GM23248 (cell line): Measurements from ENCODE around the gene GPR83. TPM values are rescaled to one million over a fixed set of nuclear protein-coding genes. Genes with fewer than 3 reads are reported as not detected.

Experiments used
- DNase-seq: peaks from one replicate; pipeline ENCODE4 v3.0.0-alpha.2; 2015
- H2AFZ ChIP-seq: fragments of 200-600 bp; sonication (generic); 2 replicates; pipeline ENCODE4 v1.6.1; 2016; ENCODE audit warnings: antibody characterized with exemption
- H3F3A ChIP-seq: fragments of 200-600 bp; sonication (generic); 2 replicates; pipeline ENCODE4 v1.6.1; 2016; ENCODE audit warnings: mild to moderate bottlenecking, antibody characterized with exemption, mixed run types; ENCODE audit not compliant: insufficient read depth
- H3K27ac ChIP-seq: fragments of 200-600 bp; sonication (generic); 2 replicates; pipeline ENCODE4 v1.5.1; 2016; ENCODE audit warnings: mild to moderate bottlenecking
- H3K27me3 ChIP-seq: fragments of 200-600 bp; sonication (generic); replicated peaks from 2 replicates; pipeline ENCODE4 v1.6.1; 2016; ENCODE audit warnings: mild to moderate bottlenecking; ENCODE audit not compliant: insufficient read depth
- H3K36me3 ChIP-seq: fragments of 200-600 bp; sonication (generic); 2 replicates; pipeline ENCODE4 v1.6.1; 2016; ENCODE audit warnings: low read depth, mild to moderate bottlenecking
- H3K4me1 ChIP-seq: fragments of 200-600 bp; sonication (generic); 2 replicates; pipeline ENCODE4 v1.6.1; 2016; ENCODE audit warnings: mild to moderate bottlenecking; ENCODE audit not compliant: insufficient read depth
- H3K4me2 ChIP-seq: fragments of 200-600 bp; sonication (generic); one replicate; pipeline ENCODE4 v1.6.1; 2016; ENCODE audit warnings: mild to moderate bottlenecking; ENCODE audit not compliant: unreplicated experiment
- H3K4me3 ChIP-seq: fragments of 200-600 bp; sonication (generic); 2 replicates; pipeline ENCODE4 v1.5.1; 2016; ENCODE audit warnings: mild to moderate bottlenecking
- H3K79me2 ChIP-seq: fragments of 200-600 bp; sonication (generic); 2 replicates; pipeline ENCODE4 v1.6.1; 2016; ENCODE audit warnings: mild to moderate bottlenecking; ENCODE audit not compliant: insufficient read depth
- H3K9ac ChIP-seq: fragments of 200-600 bp; sonication (generic); 2 replicates; pipeline ENCODE4 v1.6.1; 2016; ENCODE audit warnings: mild to moderate bottlenecking
- H3K9me2 ChIP-seq: fragments of 200-600 bp; sonication (generic); 2 replicates; pipeline ENCODE4 v1.6.1; 2016; ENCODE audit warnings: mixed run types, mild to moderate bottlenecking, moderate library complexity; ENCODE audit not compliant: insufficient read depth
- H3K9me3 ChIP-seq: fragments of 200-600 bp; sonication (generic); one replicate; pipeline ENCODE4 v1.6.1; 2017; ENCODE audit warnings: low read depth
- H4K20me1 ChIP-seq: fragments of 200-600 bp; sonication (generic); 2 replicates; pipeline ENCODE4 v1.6.0; 2016; ENCODE audit not compliant: insufficient read depth
- EZH2 ChIP-seq: fragments of 200-600 bp; sonication (generic); IDR thresholded peaks from 2 replicates; pipeline ENCODE4 v1.6.1; 2018; ENCODE audit warnings: antibody characterized with exemption, mild to moderate bottlenecking; ENCODE audit not compliant: insufficient read depth, poor library complexity, severe bottlenecking
- EZH2phosphoT487 ChIP-seq: fragments of 200-600 bp; sonication (generic); IDR thresholded peaks from 2 replicates; pipeline ENCODE4 v1.6.1; 2018; ENCODE audit warnings: antibody characterized with exemption, moderate library complexity, mild to moderate bottlenecking, low read depth; ENCODE audit not compliant: insufficient read depth
- WGBS, 2 experiments: methylation state at CpG; one replicate each; pipeline ENCODE4 v1.1.6; 2015 to 2017; ENCODE audit warnings: low lambda C conversion rate in 2 of 2, low coverage in 1 of 2; ENCODE audit errors: missing lambda C conversion rate in 2 of 2; 5-methylcytosine and 5-hydroxymethylcytosine counted together
- in situ Hi-C: fragments of 300-500 bp; cut with MboI; formaldehyde crosslinking; loops from 2 replicates; pipeline ENCODE4 v1.15.0; 2020
- polyA plus RNA-seq: library from polyadenylated mRNA; unstranded; fragments of >200 nt; fragmentation: Nextera tagmentation; extraction: Ambion mirVana; gene quantifications from 2 replicates; pipeline ENCODE4 v1.2.1, GENCODE V29; 2016
- total RNA-seq: library from RNA; depleted of rRNA; stranded (reverse); fragments of >200 nt; shearing (Covaris generic); gene quantifications from 2 replicates; pipeline ENCODE4 v1.2.3, GENCODE V29; 2014

The GPR83 gene
- total and polyA plus RNA-seq, 2 experiments from 2014 or later = not detected

GRCh38 chr11:94342250-94342649, 59.0 kb downstream of the GPR83 start:
- TF ChIP-seq EZH2 (no peak), EZH2phosphoT487 (no peak)
- peaks cover 19% of the 10 kb centered on the region for H3K27me3 ChIP-seq
- no peaks in the 10 kb centered on the region for H3K4me1 ChIP-seq
- DNase-seq = no peak
- no peaks in the 10 kb centered on the region for H3K9me3 ChIP-seq
- H3K79me2 ChIP-seq = no peaks in the 10 kb centered on the region
- H3K9ac ChIP-seq = no peak overlapping the region
- H4K20me1 ChIP-seq = no peaks in the 10 kb centered on the region
- no peak overlapping the region for H3K4me3 ChIP-seq
- no peak overlapping the region for H2AFZ ChIP-seq
- no peak overlapping the region for H3K4me2 ChIP-seq
- in situ Hi-C loops = no loop called here
- no peaks in the 10 kb centered on the region for H3F3A ChIP-seq
- no peaks in the 10 kb centered on the region for H3K9me2 ChIP-seq
- no peak overlapping the region for H3K27ac ChIP-seq
- WGBS, 2 experiments = 41 to 50% methylated on average over 3 of the region's 3 CpGs
- H3K36me3 ChIP-seq = no peaks in the 10 kb centered on the region

GRCh38 chr11:94338651-94339050, 62.6 kb downstream of the GPR83 start:
- no peak overlapping the region for H3K4me3 ChIP-seq
- H2AFZ ChIP-seq = no peak overlapping the region
- TF ChIP-seq EZH2 = no peak
- H3K9ac ChIP-seq = no peak overlapping the region
- no peaks in the 10 kb centered on the region for H3F3A ChIP-seq
- no peaks in the 10 kb centered on the region for H3K79me2 ChIP-seq
- H3K36me3 ChIP-seq = no peaks in the 10 kb centered on the region
- no peaks in the 10 kb centered on the region for H4K20me1 ChIP-seq
- H3K4me2 ChIP-seq = no peak overlapping the region
- H3K9me2 ChIP-seq = no peaks in the 10 kb centered on the region
- no peaks in the 10 kb centered on the region for H3K4me1 ChIP-seq
- 50 to 52% methylated on average over 3 of the region's 3 CpGs for WGBS, 2 experiments
- in situ Hi-C loops = no loop called here
- no peaks in the 10 kb centered on the region for H3K9me3 ChIP-seq
- peaks cover 6% of the 10 kb centered on the region; the same call in 1 of the 2 replicates for H3K27me3 ChIP-seq
- no peak overlapping the region for H3K27ac ChIP-seq
- DNase-seq = no peak

DNA sequence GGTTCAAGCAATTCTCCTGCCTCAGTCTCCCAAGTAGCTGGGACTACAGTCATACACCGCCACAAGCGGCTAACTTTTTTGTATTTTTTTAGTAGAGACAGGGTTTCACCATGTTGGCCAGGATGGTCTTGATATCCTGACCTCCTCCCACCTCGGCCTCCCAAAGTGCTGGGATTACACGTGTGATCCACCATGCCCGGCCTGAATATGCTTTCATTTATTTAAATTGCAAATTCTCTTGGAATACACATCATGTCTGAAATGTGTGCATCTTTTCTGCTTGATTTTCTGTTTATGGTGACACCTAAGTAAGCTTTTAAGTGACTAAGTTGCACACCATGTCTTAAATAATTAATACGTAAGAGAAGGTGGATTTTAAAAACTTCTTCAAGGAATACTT, 65.2 kb downstream of the GPR83 start:
- Histone ChIP-seq H3K4me1 (no peaks in the 10 kb centered on the region), H3K79me2 (no peaks in the 10 kb centered on the region), H3F3A (no peaks in the 10 kb centered on the region), H4K20me1 (no peaks in the 10 kb centered on the region), H3K9ac (no peak overlapping the region), H3K36me3 (no peaks in the 10 kb centered on the region), H3K9me3 (no peaks in the 10 kb centered on the region), H3K9me2 (no peaks in the 10 kb centered on the region), H2AFZ (no peak overlapping the region), H3K27ac (no peak overlapping the region), H3K27me3 (peaks cover 8% of the 10 kb centered on the region), H3K4me2 (no peak overlapping the region), H3K4me3 (no peak overlapping the region)
- in situ Hi-C loops = no loop called here
- DNase-seq = no peak
- WGBS, 2 experiments = 40 to 49% methylated on average over 6 of the region's 6 CpGs
- TF ChIP-seq EZH2phosphoT487 (no peak), EZH2 (no peak)

DNA sequence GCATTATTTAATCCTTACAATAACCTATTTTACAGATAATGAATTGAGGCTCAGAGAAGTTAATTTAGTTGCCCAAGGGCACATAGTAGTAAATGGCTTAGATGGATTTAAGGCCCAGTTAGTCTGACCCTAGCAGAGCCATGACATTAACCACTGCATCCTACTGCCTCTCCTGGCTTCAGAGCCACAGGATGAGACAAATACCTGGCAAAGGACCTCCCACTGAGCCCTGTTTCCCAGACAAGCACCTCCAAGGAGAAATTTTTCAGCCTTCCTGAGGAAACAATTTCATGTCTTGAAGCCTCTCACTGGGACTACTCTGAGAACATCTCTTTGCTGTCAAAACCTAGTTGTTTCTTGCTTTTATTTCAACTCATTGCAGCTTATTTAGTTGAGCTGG, 68.4 kb downstream of the GPR83 start:
- Histone ChIP-seq H4K20me1 (no peaks in the 10 kb centered on the region), H3K9ac (no peak overlapping the region), H3K9me2 (no peaks in the 10 kb centered on the region), H3K4me3 (no peak overlapping the region), H3K27ac (no peak overlapping the region), H3K4me2 (no peak overlapping the region), H2AFZ (no peak overlapping the region), H3K79me2 (no peaks in the 10 kb centered on the region), H3K4me1 (no peaks in the 10 kb centered on the region), H3K27me3 (peaks cover 21% of the 10 kb centered on the region; the same call in 1 of the 2 replicates), H3F3A (no peaks in the 10 kb centered on the region), H3K36me3 (no peaks in the 10 kb centered on the region), H3K9me3 (no peaks in the 10 kb centered on the region)
- TF ChIP-seq EZH2 = no peak
- TF ChIP-seq EZH2phosphoT487 = no peak
- in situ Hi-C loops = no loop called here
- DNase-seq = no peak

DNA sequence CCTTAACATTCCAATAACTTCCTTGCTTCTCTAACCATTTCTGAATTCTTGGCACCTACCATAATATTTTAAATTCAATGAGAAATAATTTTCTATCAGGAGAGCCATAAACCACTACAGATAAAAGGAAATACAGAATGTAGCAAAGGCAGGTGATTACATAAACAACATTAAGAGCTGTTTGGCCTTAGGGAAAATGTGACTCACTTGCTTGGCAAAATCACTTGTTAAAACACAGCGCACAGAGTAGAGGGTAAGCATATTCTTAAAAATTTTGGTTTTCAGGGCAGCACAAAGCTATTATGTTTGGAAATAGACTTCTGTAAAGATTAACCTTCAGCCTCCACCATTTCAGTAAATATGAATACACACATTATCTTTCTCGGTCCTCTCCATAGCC, 70.4 kb downstream of the GPR83 start:
- TF ChIP-seq EZH2phosphoT487 (no peak), EZH2 (no peak)
- no peaks in the 10 kb centered on the region for H3K4me1 ChIP-seq
- H3K4me2 ChIP-seq = no peak overlapping the region
- no peak overlapping the region for H3K27ac ChIP-seq
- in situ Hi-C loops = no loop called here
- H3K9me3 ChIP-seq = no peaks in the 10 kb centered on the region
- no peaks in the 10 kb centered on the region for H3K36me3 ChIP-seq
- H3F3A ChIP-seq = no peaks in the 10 kb centered on the region
- no peak overlapping the region for H2AFZ ChIP-seq
- WGBS, 2 experiments = 41 to 44% methylated on average over 2 of the region's 2 CpGs
- H3K4me3 ChIP-seq = no peak overlapping the region
- no peaks in the 10 kb centered on the region for H3K9me2 ChIP-seq
- H3K9ac ChIP-seq = no peak overlapping the region
- peak; percentile 20 for DNase-seq
- peaks cover 23% of the 10 kb centered on the region; the same call in 1 of the 2 replicates for H3K27me3 ChIP-seq
- H3K79me2 ChIP-seq = no peaks in the 10 kb centered on the region
- no peaks in the 10 kb centered on the region for H4K20me1 ChIP-seq
